Uterus (tissue), 4 donors: ENCODE results near the gene PPL. TPM values are rescaled to one million over a fixed set of nuclear protein-coding genes. Genes with fewer than 3 reads are reported as not detected.
A peak's percentile ranks its signal among the peaks of the same experiment; 100 is the strongest.

ENCODE experiments used
- DNase-seq, 2 donors: peaks; one replicate each; pipeline ENCODE4 v3.0.0-alpha.2; 2019 to 2020
- H3K27ac ChIP-seq, 2 donors: fragments of 200-600 bp; sonication (generic); 1 replicate in 1 of 2; 2 replicates in 1 of 2; pipeline ENCODE4 v1.5.1; 2016 to 2018
- H3K27me3 ChIP-seq, 2 donors: fragments of 200-600 bp; sonication (generic); one replicate each; pipeline ENCODE4 v1.5.1; 2018 to 2019; ENCODE audit warnings: control low read depth in 1 of 2
- H3K36me3 ChIP-seq, 2 donors: fragments of 200-600 bp; sonication (generic); one replicate each; pipeline ENCODE4 v1.5.1; 2019; ENCODE audit warnings: control low read depth in 1 of 2
- H3K4me1 ChIP-seq, 2 donors: fragments of 200-600 bp; sonication (generic); one replicate each; pipeline ENCODE4 v1.5.1; 2018 to 2019; ENCODE audit warnings: control low read depth in 1 of 2
- H3K4me3 ChIP-seq, 2 donors: fragments of 200-600 bp; sonication (generic); 1 replicate in 1 of 2; 2 replicates in 1 of 2; pipeline ENCODE4 v1.5.1; 2018 to 2019; ENCODE audit warnings: mild to moderate bottlenecking in 1 of 2
- H3K9me3 ChIP-seq, 2 donors: fragments of 200-600 bp; sonication (generic); one replicate each; pipeline ENCODE4 v1.5.1; 2019; ENCODE audit warnings: control low read depth in 1 of 2
- POLR2A ChIP-seq, 2 donors: fragments of 450-650 bp; IDR thresholded peaks; one replicate each; pipeline ENCODE4 v1.6.1; 2016; ENCODE audit warnings: antibody characterized with exemption in 2 of 2, mild to moderate bottlenecking in 1 of 2, moderate library complexity in 1 of 2
- intact Hi-C: fragments of 100-400 bp; cut with DNase I; formaldehyde crosslinking; loops from one replicate; pipeline ENCODE4 v1.15.1; 2023; ENCODE audit warnings: low total_unique reads
- total RNA-seq, 4 donors: library from RNA; depleted of rRNA in 3 of 4; stranded (reverse); fragments of >200 nt in 3 of 4; gene quantifications; one replicate each; pipeline versions ENCODE4 v1.1.0 to v1.2.4, GENCODE V29; 2014 to 2023
- TF ChIP-seq, protein P1 (sequence below), 4 experiments: fragments of 200-600 bp in 2 of 4; fragments of 450-650 bp in 2 of 4; sonication (generic) in 2 of 4; IDR thresholded peaks; one replicate each; pipeline ENCODE4 v1.5.1; 2016 to 2019; ENCODE audit warnings: antibody characterized with exemption in 4 of 4, mild to moderate bottlenecking in 2 of 4, moderate library complexity in 1 of 4
- donor health status: DM: yes; HTN: yes; CAD: no.

PPL gene
- total RNA-seq, 4 donors from 2014 or later, result 8.7 to 39.6 (median 15.2) TPM

- H3K4me3 ChIP-seq, result peak within 1 kb of the TSS; percentile 88 to 98
- H3K27me3 ChIP-seq, result no peaks in the 10 kb centered on the region
- peak; percentile 87 to 88 for TF ChIP-seq POLR2A (IDR thresholded peaks at IDR 0.05)
- TF ChIP-seq, protein P1, sequence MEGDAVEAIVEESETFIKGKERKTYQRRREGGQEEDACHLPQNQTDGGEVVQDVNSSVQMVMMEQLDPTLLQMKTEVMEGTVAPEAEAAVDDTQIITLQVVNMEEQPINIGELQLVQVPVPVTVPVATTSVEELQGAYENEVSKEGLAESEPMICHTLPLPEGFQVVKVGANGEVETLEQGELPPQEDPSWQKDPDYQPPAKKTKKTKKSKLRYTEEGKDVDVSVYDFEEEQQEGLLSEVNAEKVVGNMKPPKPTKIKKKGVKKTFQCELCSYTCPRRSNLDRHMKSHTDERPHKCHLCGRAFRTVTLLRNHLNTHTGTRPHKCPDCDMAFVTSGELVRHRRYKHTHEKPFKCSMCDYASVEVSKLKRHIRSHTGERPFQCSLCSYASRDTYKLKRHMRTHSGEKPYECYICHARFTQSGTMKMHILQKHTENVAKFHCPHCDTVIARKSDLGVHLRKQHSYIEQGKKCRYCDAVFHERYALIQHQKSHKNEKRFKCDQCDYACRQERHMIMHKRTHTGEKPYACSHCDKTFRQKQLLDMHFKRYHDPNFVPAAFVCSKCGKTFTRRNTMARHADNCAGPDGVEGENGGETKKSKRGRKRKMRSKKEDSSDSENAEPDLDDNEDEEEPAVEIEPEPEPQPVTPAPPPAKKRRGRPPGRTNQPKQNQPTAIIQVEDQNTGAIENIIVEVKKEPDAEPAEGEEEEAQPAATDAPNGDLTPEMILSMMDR (IDR thresholded peaks at IDR 0.05), result peak in 2 of 4 experiments; percentile 8 to 22
- peaks cover 0 to 9% of the 10 kb centered on the region in 2 donors for H3K4me1 ChIP-seq
- intact Hi-C loops, result no loop called here
- H3K9me3 ChIP-seq, result no peaks in the 10 kb centered on the region
- DNase-seq, result peak; percentile 98 to 99
- H3K27ac ChIP-seq, result peak within 1 kb of the TSS; percentile 91
- H3K36me3 ChIP-seq, result no peaks in the 10 kb centered on the region
Measured at GRCh38 chr16:4846901-4847773, 89.8 kb downstream of the PPL start, which contains the start of the genes GLYR1 and UBN1. GLYR1 (minus strand) TSS chr16:4847288; CDS start chr16:4847265, 23 bp downstream. UBN1 (plus strand) TSS chr16:4847481; CDS start chr16:4852918, 5,437 bp downstream.

GRCh38 chr16:4846503-4846900 lies 90.4 kb downstream of the PPL start:
- no peak for TF ChIP-seq POLR2A (IDR thresholded peaks at IDR 0.05)
- TF ChIP-seq, protein P1 (IDR thresholded peaks at IDR 0.05), result no peak
- no peak for DNase-seq
- intact Hi-C loops, result no loop called here
- no peaks in the 10 kb centered on the region for H3K9me3 ChIP-seq
- peak overlapping the region; percentile 91 for H3K27ac ChIP-seq
- H3K36me3 ChIP-seq, result no peaks in the 10 kb centered on the region
- H3K27me3 ChIP-seq, result no peaks in the 10 kb centered on the region
- peaks cover 0 to 9% of the 10 kb centered on the region in 2 donors for H3K4me1 ChIP-seq
- H3K4me3 ChIP-seq, result peak overlapping the region; percentile 88 to 98

DNA sequence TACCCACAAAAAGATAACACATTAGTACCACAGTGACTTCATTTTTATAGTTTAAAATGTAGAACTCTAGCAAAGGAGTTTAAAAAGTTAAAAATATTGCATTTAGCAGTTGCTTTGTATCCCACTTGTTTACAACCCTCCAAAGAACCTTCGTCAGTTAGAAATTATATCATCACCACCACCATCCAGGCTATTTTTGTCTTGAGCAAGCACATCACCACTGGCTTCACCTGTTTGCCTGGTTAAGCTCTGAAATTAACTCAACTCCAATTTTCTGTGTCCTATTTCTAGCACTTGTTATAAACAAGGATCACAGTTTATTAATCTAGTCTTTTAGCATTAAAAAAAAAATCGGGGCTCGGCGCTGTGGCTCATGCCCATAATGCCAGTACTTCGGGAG lies 96.0 kb downstream of the PPL start:
- no peak for DNase-seq
- H3K27me3 ChIP-seq, result no peaks in the 10 kb centered on the region
- H3K4me1 ChIP-seq, result no peaks in the 10 kb centered on the region
- no peaks in the 10 kb centered on the region for H3K9me3 ChIP-seq
- no peak for TF ChIP-seq POLR2A (IDR thresholded peaks at IDR 0.05)
- TF ChIP-seq, protein P1 (IDR thresholded peaks at IDR 0.05), result no peak
- H3K27ac ChIP-seq, result no peak overlapping the region
- no peak overlapping the region for H3K4me3 ChIP-seq
- intact Hi-C loops, result no loop called here
- H3K36me3 ChIP-seq, result no peaks in the 10 kb centered on the region

- Histone ChIP-seq H3K4me3 (no peak overlapping the region), H3K27ac (no peak overlapping the region), H3K27me3 (no peaks in the 10 kb centered on the region), H3K4me1 (no peaks in the 10 kb centered on the region), H3K36me3 (no peaks in the 10 kb centered on the region), H3K9me3 (no peaks in the 10 kb centered on the region)
- no peak for TF ChIP-seq POLR2A (IDR thresholded peaks at IDR 0.05)
- TF ChIP-seq, protein P1 (IDR thresholded peaks at IDR 0.05), result no peak
- no peak for DNase-seq
- intact Hi-C loops, result no loop called here
Measured at GRCh38 chr16:4839942-4840341, 97.0 kb downstream of the PPL start.
